AG08396 (cell line): ENCODE data around the gene DRGX.

Source experiments
- DNase-seq: peaks from one replicate; pipeline ENCODE4 v3.0.0; 2012; ENCODE audit warnings: low spot score, mixed read lengths

DRGX gene

DNA sequence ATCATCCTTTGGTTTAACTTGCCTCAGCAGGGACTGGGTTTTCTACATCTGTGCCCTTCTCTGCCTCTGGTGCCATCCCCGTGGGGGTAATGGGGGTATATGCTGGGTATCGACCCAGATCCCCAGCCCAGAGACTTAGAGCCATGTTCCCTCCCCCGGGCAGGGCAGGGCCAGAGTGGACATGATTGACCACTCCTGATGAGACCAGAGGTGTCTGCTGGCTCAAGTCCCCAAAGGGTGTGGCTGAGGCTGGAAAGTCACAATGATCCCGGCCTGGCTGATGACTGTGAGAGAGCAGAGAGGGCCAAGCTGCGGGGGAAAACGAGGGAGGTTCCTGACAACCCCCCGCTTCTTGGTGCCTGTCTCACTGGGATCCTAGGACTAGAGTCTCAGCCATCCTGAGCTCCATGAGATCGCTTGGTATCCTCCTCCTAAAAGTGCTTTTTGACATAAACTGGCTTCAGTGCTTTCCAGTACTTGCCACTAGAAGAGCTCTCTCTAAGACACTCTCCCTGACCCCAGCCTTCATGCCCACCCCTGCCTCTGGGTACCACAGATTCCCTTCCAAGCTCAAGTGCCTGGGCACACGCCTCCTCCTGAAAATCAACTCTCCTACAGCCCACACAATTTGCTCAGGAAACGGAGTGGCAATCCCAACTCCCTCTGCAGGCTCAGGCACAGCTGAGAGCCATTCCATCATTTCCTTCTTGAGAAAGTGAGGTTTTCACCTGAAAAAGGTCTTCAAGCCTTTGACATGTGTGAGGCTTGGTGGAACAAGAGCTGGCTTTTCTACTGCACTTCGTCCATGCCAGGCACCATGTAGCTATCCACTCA is 33.9 kb downstream of the DRGX start:
- DNase-seq: no peak

DNA sequence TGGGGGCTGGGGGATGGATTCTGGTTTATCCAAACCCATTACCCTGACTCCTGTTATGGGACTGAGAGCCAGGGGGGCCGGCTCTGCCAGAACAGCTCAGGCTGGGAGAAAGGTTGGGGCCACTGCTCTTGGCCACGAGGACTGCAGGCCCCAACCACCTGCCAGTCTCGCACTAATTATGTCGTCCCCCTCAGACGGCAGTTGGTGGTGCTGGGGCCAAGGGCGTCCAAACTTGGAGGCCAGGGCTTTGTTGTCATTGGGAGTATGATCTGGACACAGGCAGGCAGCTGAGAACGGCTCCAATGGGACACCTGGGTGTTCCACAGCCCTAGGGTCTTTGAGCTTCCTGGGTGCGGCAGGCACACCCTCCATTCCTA is 34.7 kb downstream of the DRGX start:
- no peak for DNase-seq

DNA sequence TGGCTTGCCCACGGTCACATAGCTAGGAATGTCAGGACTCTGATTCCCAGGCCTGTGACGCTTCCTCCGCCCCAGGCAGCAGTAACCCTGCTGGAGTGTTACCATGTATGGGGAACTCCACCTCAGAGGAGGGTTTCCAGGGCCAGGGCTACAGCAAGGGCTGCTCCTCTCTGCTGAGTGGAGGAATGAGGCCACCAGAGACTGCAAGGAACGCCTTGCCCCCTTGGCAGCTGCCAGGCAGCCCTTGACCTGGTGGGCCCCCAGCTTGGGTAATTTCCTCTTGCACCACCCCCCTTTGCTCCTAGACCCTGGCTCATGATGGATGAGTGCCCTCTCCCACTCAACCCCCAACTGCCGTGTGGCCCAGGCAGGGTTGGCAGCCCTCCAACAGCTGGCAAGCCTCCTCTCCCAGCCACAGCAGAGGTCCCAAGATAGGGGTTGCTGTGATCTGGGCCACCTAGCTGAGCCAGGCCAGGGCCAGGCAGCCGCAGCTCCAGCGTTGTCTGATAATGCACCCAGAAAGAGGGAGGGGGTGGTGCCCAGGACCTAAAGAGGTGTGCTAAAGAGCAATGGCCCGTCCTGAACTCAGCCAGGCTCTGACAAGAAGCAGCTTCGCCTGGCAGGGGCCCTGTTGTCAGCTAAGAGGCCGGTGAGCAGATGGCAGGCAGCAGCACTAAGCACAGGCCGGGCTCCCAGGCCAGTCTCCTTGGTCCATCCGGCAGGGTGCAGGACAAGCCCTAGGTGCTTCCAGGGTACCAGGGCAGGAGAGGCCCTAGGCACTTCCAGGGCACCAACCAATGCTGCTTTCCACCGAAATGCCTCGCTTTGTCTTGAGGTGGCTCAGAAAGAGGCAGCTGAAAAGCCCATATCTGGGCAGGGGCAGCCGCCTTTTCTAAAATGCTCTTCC is 35.4 kb downstream of the DRGX start:
- DNase-seq: no peak

DNA sequence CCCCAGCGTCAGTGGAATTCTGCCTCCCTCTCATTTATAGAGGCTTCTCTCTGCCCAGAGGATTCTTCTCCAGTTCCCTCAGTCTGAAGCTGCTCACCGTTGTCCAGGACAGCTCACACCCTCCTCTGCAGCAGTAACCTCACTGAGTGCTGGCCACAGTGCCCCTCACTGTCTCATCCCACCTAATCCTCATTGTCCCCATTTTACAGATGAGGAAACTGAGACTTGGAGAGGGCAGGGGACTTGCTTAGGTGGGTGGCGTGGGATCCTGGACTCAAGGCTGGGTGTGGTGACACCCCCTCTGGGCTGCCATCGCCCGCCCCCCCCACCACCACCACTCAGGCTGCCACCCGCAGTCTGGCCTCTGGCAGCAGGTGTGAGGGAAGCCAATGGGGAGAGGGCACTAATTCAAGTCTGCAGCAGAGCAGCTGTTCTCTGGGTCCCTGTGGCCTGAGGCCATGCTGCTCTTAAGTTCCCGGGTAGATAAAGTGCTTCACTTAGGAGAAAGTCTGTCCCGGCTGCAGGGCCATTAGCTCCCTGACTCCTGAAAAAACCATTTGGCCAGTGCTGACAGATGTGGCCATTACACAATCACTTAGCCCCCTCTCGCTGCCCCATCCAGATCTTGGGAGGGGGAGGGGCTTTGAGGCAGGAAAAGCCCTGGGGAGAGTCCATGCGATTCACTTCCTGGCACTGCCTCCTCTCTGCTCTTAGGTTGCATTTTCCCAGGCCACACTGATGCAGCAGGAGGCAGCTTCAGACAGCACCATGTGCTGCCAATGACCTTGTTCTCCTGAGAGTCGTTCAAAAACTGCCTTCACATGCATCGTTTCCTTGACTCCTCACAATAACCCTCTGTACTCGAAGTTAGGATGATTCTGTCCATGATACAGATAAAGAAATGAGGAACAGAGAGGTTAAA is 36.3 kb downstream of the DRGX start:
- no peak for DNase-seq

DNA sequence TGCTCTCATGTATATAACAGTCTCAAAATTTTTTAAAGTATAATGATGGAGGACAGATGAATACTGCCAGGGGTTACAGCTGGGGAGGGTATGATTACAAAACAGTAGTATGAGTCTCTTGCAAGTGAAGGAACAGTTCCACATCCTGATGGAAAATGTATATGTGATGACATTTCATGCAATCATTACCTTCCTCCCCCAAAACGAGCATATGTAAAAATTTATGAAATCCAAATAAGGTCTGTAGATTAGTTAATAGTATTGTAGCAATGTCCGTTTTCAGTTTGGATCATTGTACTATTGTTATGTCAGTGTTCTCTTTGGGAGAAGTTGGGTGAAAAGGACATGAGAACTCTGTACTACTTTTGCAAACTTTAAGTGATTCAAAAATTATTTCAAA is 38.0 kb downstream of the DRGX start:
- DNase-seq: no peak

DNA sequence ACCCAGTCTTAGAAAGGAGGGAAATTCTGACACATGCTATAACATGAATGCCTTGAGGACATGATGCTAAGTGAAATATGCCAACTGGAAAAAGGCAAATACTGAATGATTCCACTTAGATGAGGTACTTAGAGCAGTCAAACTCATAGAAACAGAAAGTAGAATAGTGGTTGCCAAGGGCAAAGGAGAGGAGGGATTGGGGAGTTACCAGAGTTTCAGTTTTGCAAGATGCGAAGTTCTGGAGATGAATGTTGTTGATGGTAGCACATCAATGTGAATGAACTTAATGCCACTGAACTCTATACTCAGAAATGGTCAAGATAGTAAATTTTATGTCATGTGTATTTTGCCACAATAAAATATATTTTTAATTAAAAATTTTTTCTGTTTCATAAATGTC is 38.9 kb downstream of the DRGX start:
- no peak for DNase-seq

DNA sequence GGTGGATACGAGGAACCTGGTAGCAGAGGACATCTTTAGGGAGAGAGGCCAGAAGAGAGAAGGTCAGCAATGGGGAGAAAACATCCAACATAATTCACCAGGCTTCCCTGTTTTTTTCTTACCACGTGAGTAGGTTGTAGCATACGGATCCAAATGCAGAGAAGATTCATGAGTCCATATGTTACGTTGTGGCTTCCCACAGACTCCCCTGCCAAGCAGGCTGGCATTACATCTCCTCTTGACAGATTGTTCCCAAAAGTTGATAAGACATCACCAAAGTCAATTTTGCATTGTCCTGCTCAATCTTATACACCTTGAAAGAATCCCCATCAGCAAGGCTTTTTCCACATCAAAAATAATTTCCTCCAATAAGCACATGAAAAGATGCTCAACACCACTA is 39.7 kb downstream of the DRGX start:
- no peak for DNase-seq

DNA sequence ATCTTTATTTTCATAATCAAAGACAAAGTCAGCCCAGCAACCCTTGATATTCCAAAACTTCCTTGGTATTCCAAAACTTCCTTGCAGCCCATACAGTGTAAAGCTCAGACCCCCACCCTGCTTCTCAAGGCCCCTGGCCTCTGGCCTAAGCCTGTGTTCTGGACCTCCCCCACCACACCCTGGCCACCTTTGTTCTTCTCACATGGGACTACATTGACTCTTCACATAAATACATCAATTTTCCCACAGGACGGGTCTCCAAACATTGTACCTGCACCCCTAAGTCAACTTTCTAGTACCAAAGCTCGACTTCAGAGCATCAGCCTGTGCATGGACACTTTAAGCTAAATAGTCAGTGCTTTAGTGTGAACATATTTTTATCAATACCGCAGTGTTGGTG is 40.7 kb downstream of the DRGX start:
- DNase-seq: no peak

DNA sequence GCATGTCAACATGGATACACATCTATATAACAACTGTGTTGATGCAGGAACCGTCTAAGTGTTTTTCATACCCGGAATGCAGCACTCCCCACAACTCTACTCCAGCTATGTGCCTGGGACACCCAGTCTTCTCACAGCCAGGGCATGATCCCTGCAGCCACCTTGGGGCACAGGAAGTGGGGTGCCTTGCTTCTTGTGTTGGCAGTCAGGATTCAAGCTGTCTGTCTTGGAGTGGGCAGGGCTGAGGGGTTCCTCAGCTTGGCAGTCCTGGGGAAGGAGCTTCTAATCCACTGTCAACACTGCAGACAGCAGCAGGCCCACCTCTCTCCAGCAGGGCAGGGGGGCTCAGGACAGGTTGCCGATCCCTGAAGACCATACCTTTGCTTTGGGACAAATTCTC is 41.3 kb downstream of the DRGX start:
- no peak for DNase-seq

DNA sequence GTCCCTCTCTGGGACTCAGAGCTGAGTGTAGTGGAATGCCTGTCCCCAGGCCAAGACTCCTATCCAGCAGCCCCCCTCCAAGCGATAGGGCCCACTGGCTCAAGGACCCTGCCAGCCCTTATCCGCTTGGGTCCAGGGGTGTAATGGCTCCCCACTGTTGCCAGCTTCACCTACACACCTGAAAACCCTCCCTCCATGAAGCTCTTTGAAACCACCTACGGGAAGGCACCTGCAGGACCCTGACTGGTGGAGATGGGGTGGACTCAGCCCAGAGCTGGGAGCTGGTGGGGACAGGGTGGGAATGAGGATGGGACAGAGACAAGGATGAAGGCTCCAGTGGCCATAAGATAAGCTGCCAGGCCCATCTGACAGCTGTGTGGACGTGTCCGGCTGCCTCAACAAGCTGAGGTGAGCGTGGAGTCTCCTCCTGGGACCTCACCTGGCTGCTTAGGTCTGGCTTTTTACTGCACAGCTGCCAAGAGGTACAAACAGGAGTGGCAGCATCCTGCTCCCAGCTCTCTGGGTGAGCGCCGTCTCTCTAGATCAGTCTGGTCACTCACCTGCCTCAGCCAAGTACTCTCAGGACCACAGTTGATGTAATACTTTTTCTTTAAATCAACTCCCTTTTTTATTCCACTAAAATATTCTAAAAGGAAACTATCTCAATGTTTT is 41.9 kb downstream of the DRGX start:
- DNase-seq: no peak

DNA sequence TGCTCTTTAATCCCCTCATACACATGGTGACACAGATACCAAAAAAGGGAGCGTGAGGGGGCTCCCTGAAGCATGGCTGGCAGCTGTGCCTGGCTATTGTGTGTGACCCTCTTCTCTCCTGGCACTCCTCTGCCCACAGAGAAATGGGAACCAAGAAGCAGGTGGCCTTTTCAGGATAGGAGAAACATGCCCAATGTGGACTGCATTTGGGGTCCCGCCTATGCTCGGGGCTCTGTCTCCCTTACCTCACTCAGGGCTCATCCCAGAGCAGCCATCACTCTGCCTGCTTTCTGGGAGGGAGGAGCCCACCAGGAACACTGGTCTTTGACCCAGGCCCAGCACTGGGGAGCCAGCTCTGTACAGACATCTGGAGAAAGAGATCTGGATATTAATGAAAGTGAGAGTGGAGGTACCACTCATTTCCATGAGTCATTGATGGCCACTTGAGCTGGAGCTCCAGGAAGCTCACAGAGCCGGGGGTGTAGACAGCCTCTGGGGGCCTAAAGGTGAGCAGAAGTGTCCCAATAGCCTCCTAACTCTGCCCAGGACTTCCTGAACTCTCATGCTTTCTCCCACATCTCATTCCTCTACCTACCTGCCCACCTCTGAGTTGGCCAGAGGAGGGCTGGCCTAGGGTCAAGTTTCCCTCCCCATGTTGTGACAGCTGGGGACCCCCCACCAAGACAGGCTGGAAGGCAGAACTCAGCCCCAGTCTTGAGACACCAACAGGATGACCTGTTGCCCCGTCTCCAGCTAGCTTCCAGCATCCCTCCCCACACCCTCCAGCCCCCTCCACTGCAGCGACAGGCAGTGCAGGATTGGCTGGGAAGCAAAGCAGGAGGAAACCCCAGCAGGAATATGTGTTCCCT is 42.6 kb downstream of the DRGX start:
- DNase-seq: no peak

DNA sequence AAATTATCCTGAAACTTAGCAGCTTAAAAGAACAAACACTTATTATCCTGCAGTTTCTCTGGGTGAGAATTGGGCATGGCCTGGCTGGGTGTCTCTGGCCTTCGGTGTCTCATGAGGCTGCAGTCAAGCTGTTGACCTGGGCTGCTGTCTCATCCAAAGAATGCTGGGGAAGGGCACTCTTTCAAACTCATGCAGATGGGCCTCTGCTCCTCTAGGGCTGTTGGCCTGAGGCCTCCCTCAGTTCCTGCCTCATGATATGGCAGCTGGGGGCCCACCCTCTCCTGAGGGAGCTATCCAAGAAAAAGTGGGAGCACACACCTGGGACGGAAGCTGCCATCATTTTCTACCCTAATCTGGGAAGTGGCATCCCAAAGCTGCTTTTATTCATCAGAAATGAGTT is 43.6 kb downstream of the DRGX start:
- no peak for DNase-seq

DNA sequence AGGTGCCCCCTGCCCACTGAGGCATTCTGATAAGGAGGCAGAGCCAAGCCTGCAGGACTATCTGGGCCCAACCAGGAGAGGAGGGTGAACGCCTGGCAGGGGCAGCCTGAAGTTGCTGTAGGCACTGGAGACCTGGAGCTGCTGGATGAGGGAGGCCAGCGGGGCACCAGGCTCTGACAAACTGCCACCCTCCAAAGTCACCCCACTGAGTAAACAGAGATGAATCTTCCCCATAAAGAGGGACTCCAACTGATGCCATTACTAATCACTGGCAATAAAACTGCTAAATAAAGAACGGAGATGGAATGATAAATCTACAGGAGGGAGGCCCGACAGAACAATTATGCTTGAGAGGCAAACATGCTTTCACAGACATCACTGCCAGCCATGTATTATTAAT is 44.2 kb downstream of the DRGX start:
- no peak for DNase-seq

DNA sequence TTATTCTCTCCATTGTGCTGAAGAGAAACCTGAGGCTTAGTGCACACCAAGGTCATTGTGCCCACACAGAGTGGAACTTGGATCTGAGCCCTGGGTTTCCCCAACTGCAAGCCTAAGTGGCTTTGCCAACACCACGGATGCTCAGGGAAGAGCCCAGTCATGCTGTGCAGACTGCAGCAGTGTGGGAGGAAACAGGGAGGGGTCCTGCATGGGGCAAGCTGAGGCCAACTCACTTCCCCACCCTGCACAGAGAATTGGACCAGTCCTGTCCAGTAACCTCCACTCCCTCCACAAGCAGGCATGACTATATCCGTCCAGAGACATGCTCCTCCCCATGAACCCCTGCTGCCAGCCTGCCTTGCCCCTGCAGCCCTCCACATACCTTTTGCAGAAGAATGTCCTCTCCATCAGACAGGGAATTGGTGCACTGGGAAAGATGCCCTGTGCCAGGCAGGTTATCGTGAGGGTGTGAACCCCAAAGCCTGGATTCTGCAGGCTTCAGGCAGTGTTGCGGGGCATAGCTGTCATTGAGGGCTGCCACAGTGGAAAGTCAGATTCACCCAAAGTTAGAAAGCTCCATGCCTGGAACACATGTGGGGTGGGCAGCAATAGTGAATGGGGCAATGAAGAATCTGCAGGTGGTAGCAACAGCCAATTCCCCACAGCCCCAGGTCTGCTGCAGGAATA is 44.9 kb downstream of the DRGX start:
- DNase-seq: no peak

DNA sequence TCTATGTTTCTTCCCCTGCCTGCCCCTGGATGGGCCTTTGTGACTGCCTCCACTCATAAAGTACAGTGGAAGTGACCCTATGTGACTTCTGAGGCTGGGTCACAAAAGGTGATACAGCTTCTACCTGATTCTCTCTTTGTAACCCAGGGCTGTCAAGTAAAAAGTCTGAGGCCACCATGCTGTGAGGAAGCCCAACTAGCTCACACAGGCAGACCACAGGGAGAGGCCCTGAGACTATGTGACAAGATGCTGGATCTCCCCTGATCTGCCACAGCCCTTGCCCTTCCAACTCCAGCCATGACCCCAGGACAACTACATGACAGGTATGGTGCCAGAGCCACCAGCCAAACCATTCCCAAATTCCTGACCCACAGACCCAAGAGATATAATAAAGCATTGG is 45.8 kb downstream of the DRGX start:
- DNase-seq: no peak

DNA sequence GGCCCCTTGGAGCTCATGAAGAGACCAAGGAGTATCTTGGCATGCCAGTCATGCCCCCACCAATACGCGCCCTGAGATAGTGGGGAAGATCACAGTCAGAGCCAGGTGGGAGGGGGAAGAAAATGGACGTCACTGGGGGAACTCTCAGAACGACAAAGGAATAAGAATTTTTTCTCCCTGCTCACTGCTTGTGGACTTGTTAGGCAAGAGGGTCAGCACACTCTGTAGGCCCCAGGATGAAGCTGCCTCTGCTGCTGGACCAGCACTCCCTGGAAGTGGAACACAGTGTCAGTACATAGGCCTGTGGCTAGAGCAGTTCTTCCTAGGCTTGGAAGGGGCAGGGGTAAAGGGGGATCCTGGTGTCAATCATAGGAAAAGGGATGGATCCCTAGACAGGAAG is 46.5 kb downstream of the DRGX start:
- DNase-seq: no peak

DNA sequence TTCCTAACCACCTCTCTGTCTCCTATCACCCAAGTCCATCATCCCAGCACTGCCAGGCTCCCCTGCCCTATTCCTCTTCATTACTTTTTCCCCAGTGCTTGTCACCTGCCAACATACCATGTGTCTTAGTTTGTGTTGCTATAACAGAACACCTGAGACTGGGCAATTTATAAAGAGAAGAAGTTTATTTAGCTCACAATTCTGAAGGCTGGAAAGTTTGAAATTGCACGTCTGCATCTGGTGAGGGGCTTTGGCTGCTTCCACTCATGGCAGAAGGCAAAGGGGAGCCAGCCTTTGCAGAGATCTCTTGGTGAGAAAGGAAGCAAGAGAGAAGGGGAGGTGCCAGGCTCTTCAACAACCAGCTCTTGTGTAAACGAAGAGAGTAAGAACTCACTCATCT is 47.3 kb downstream of the DRGX start:
- DNase-seq: no peak

DNA sequence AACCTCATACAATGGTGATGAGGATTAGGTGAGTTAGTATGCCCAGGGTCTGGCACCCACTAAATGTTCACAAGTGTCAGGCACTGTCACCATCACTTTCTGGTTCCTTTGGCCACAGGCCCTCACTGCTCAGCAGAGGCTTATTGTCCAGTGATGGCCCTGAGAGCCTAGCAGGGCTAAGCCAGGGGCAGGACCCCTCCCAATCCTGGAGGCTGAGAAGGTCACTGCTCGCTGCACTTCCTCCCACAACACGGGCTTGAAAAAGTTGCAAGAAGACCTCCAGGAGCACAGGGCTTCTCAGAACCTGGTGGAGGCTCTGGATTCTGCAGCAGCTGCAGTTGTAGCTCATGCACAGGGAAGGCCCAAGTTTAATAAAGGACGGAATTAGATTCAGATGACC is 48.1 kb downstream of the DRGX start:
- no peak for DNase-seq

DNA sequence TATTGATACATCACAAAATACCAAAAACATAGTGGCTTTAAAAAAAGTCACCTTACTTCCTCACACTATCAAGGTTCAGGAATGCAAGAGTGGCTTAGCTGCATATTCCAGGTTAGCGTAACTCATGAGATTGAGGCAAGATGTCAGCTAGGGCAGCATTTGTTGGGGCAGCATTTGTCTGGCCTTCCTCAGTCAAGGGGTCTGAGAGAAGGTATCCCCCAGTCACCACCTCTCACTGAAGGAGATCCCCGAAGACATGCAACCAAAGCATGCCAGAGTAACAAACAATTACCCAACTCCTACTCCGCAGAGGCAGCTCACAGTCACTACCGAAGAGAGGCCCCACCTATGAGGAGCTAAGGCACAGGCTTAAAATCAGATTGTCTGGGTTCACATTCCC is 48.5 kb downstream of the DRGX start:
- no peak for DNase-seq

DNA sequence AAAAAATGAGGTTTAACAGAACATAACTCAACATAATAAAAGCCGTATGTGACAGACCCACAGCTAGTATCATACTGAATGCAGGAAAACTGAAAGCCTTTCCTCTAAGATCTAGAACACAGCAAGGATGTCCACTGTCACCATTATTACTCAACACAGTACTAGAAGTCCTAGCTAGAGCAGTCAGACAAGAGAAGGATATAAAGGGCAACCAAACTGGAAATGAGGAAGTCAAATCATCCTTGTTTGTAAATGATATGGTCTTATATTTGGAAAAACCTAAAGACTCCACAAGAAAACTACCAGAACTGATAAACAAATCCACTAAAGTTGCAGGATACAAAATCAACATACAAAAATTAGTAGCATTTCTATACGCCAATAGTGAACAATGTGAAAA is 51.0 kb downstream of the DRGX start:
- DNase-seq: no peak
